NT2/D1 (cell line): ENCODE data around the gene COTL1.

Experiments
- YY1 ChIP-seq: IDR thresholded peaks from 2 replicates; pipeline ENCODE4 v1.6.1; 2011; ENCODE audit not compliant: insufficient read length, insufficient read depth
- ZNF274 ChIP-seq: IDR thresholded peaks from 2 replicates; pipeline ENCODE4 v1.6.1; 2011; ENCODE audit warnings: mild to moderate bottlenecking, low read depth, low read length

DNA sequence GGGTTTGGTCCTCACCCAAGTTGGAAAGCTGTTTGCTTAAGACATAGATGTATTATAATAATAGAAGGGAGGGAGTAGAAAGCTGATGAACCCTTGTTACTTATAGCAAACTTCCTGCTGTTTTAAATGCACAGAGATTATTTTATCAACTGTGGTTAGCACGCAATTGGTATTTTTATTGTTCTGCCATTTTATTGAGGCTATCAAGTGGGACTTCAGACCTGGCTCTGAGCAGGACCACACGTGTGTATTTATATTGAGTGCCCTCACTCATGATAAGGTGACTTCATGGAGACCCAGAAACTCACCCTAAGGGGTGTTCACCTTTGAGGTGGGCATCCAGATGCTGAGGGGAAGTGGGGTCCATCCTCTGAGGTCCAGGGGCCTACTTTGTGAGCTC is 47.5 kb upstream of the COTL1 start:
- no peak for TF ChIP-seq ZNF274
- TF ChIP-seq YY1 = no peak
